Measurements from ENCODE around the gene ZBTB38. TPM values are rescaled to one million over a fixed set of nuclear protein-coding genes. Genes with fewer than 3 reads are reported as not detected.

Gene ZBTB38
- total RNA-seq, 1 experiment from 2014 or later, result 12.3 TPM

DNA sequence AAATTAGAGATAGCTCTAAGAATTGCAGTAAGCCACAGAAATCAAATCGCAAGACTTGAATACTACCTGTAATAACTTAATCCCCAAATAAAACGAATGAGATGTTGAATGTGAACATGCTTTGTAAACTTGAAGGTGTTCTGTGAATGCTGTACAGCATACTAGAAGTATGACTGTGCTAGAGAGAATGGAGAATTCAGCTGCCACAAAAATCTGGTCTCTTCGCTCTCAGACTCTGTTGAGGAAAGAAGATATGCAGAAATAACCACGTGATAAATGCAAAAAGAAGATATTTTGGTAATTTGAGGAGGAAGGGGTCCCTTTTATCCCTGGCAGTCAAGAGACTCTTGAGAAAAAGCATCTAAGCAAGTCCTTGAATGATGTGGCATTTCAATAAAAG lies 37.3 kb downstream of the ZBTB38 start:
- no peaks in the 10 kb centered on the region; the same call in 1 of the 2 replicates for H3K36me3 Mint-ChIP-seq
- ATAC-seq, result no peak
- H3K27ac Mint-ChIP-seq, result no peak overlapping the region
- TF ChIP-seq, protein P1, sequence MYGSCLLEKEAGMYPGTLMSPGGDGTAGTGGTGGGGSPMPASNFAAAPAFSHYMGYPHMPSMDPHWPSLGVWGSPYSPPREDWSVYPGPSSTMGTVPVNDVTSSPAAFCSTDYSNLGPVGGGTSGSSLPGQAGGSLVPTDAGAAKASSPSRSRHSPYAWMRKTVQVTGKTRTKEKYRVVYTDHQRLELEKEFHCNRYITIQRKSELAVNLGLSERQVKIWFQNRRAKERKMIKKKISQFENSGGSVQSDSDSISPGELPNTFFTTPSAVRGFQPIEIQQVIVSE (CRISPR knock-in tag; IDR thresholded peaks at IDR 0.05; ENCODE audit: borderline replicate concordance), result no peak
- no peak for TF ChIP-seq MYBL2 (CRISPR knock-in tag; IDR thresholded peaks at IDR 0.05)
- TF ChIP-seq ZNF232 (CRISPR knock-in tag; IDR thresholded peaks at IDR 0.05), result no peak
- no peak for TF ChIP-seq ATF1 (CRISPR knock-in tag; IDR thresholded peaks at IDR 0.05)
- no peak for TF ChIP-seq TEAD4 (CRISPR knock-in tag; IDR thresholded peaks at IDR 0.05)
- no peak for TF ChIP-seq RORB (CRISPR knock-in tag; IDR thresholded peaks at IDR 0.05)
- no peak for TF ChIP-seq CREB1 (CRISPR knock-in tag; IDR thresholded peaks at IDR 0.05)
- TF ChIP-seq, protein P2, sequence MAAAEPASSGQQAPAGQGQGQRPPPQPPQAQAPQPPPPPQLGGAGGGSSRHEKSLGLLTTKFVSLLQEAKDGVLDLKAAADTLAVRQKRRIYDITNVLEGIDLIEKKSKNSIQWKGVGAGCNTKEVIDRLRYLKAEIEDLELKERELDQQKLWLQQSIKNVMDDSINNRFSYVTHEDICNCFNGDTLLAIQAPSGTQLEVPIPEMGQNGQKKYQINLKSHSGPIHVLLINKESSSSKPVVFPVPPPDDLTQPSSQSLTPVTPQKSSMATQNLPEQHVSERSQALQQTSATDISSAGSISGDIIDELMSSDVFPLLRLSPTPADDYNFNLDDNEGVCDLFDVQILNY (CRISPR knock-in tag; IDR thresholded peaks at IDR 0.05), result no peak
- TF ChIP-seq TP53 (CRISPR knock-in tag; IDR thresholded peaks at IDR 0.05), result no peak
- TF ChIP-seq, protein P3, sequence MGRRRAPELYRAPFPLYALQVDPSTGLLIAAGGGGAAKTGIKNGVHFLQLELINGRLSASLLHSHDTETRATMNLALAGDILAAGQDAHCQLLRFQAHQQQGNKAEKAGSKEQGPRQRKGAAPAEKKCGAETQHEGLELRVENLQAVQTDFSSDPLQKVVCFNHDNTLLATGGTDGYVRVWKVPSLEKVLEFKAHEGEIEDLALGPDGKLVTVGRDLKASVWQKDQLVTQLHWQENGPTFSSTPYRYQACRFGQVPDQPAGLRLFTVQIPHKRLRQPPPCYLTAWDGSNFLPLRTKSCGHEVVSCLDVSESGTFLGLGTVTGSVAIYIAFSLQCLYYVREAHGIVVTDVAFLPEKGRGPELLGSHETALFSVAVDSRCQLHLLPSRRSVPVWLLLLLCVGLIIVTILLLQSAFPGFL (CRISPR knock-in tag; IDR thresholded peaks at IDR 0.05; ENCODE audit: borderline replicate concordance), result no peak
- TF ChIP-seq NR1H2 (CRISPR knock-in tag; IDR thresholded peaks at IDR 0.05), result no peak
- TF ChIP-seq HMGA2 (CRISPR knock-in tag; IDR thresholded peaks at IDR 0.05), result no peak
- CTCF ChIA-PET, result interaction anchor here (1.3 to 1.5 kb wide), 2 partner anchors 45 to 49 kb away, joined by 3 to 6 read pairs; no protein-coding TSS in a partner anchor
- no peak for DNase-seq (ENCODE audit: low spot score)
- H3K4me1 Mint-ChIP-seq, result peaks cover 25% of the 10 kb centered on the region
- no peaks in the 10 kb centered on the region for H3K9me3 Mint-ChIP-seq
- peaks cover 47% of the 10 kb centered on the region for H3K27me3 Mint-ChIP-seq (ENCODE audit: low read depth)
- POLR2A ChIA-PET, result no interaction called here
- no peak overlapping the region for H3K4me3 Mint-ChIP-seq

DNA sequence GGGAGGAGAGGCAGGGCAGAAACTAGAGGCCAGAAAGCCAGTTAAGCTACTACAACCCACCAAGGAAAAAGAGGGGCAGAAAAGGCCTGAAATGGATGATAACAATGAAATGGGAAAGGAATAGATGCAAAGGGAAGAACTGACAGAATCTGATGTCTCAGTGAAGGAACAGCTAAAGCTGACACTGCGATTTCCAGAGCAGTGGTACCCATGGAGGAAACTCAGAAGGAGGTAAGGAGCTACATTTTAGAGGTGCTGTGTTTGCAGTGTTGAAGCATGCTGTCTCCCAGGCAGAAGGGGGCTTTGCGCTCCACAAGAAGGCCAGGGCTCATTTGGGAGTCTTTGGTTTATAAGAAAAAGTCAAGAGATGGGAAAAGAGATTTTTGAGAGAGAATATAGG lies 38.0 kb downstream of the ZBTB38 start:
- DNase-seq (ENCODE audit: low spot score) (no peak), ATAC-seq (no peak)
- no peaks in the 10 kb centered on the region; the same call in 1 of the 2 replicates for H3K36me3 Mint-ChIP-seq
- H3K4me1 Mint-ChIP-seq, result peaks cover 20% of the 10 kb centered on the region
- H3K27me3 Mint-ChIP-seq (ENCODE audit: low read depth), result peaks cover 53% of the 10 kb centered on the region
- no peaks in the 10 kb centered on the region for H3K9me3 Mint-ChIP-seq
- no peak overlapping the region for H3K27ac Mint-ChIP-seq
- POLR2A ChIA-PET, result no interaction called here
- H3K4me3 Mint-ChIP-seq, result no peak overlapping the region
- CTCF ChIA-PET, result interaction anchor here (0.7 to 1.5 kb wide), 3 partner anchors 11 to 46 kb away, joined by 3 to 6 read pairs (median 3); no protein-coding TSS in a partner anchor
- no peak for TF ChIP-seq MYBL2 (CRISPR knock-in tag; IDR thresholded peaks at IDR 0.05)
- TF ChIP-seq FOXJ3 (CRISPR knock-in tag; IDR thresholded peaks at IDR 0.05; ENCODE audit: borderline replicate concordance), result no peak
- TF ChIP-seq IRF2 (CRISPR knock-in tag; IDR thresholded peaks at IDR 0.05; ENCODE audit: borderline replicate concordance, low read depth), result no peak
- no peak for TF ChIP-seq ZNF396 (CRISPR knock-in tag; IDR thresholded peaks at IDR 0.05; ENCODE audit: borderline replicate concordance)
- no peak for TF ChIP-seq SMAD3 (CRISPR knock-in tag; IDR thresholded peaks at IDR 0.05; ENCODE audit: borderline replicate concordance)
- TF ChIP-seq ZNF232 (CRISPR knock-in tag; IDR thresholded peaks at IDR 0.05), result no peak
- TF ChIP-seq ZNF138 (CRISPR knock-in tag; conservative IDR thresholded peaks at IDR 0.05), result no peak
- no peak for TF ChIP-seq NR3C1 (CRISPR knock-in tag; conservative IDR thresholded peaks at IDR 0.05; ENCODE audit: low read depth)
- TF ChIP-seq SOX15 (CRISPR knock-in tag; IDR thresholded peaks at IDR 0.05), result no peak
- TF ChIP-seq, protein P4, sequence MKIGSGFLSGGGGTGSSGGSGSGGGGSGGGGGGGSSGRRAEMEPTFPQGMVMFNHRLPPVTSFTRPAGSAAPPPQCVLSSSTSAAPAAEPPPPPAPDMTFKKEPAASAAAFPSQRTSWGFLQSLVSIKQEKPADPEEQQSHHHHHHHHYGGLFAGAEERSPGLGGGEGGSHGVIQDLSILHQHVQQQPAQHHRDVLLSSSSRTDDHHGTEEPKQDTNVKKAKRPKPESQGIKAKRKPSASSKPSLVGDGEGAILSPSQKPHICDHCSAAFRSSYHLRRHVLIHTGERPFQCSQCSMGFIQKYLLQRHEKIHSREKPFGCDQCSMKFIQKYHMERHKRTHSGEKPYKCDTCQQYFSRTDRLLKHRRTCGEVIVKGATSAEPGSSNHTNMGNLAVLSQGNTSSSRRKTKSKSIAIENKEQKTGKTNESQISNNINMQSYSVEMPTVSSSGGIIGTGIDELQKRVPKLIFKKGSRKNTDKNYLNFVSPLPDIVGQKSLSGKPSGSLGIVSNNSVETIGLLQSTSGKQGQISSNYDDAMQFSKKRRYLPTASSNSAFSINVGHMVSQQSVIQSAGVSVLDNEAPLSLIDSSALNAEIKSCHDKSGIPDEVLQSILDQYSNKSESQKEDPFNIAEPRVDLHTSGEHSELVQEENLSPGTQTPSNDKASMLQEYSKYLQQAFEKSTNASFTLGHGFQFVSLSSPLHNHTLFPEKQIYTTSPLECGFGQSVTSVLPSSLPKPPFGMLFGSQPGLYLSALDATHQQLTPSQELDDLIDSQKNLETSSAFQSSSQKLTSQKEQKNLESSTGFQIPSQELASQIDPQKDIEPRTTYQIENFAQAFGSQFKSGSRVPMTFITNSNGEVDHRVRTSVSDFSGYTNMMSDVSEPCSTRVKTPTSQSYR (CRISPR knock-in tag; IDR thresholded peaks at IDR 0.05), result no peak
- no peak for TF ChIP-seq ZNF263 (CRISPR knock-in tag; IDR thresholded peaks at IDR 0.05; ENCODE audit: low read depth)
- TF ChIP-seq JUN (CRISPR knock-in tag; IDR thresholded peaks at IDR 0.05), result no peak
- no peak for TF ChIP-seq RORB (CRISPR knock-in tag; IDR thresholded peaks at IDR 0.05)
- TF ChIP-seq NR1H2 (CRISPR knock-in tag; IDR thresholded peaks at IDR 0.05), result no peak
- TF ChIP-seq GTF2I (CRISPR knock-in tag; conservative IDR thresholded peaks at IDR 0.05), result no peak
- TF ChIP-seq, protein P5, sequence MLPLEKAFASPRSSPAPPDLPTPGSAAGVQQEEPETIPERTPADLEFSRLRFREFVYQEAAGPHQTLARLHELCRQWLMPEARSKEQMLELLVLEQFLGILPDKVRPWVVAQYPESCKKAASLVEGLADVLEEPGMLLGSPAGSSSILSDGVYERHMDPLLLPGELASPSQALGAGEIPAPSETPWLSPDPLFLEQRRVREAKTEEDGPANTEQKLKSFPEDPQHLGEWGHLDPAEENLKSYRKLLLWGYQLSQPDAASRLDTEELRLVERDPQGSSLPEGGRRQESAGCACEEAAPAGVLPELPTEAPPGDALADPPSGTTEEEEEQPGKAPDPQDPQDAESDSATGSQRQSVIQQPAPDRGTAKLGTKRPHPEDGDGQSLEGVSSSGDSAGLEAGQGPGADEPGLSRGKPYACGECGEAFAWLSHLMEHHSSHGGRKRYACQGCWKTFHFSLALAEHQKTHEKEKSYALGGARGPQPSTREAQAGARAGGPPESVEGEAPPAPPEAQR (CRISPR knock-in tag; IDR thresholded peaks at IDR 0.05), result no peak
- TF ChIP-seq, protein P6, sequence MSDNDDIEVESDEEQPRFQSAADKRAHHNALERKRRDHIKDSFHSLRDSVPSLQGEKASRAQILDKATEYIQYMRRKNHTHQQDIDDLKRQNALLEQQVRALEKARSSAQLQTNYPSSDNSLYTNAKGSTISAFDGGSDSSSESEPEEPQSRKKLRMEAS (CRISPR knock-in tag; IDR thresholded peaks at IDR 0.05), result no peak
- TF ChIP-seq, protein P7, sequence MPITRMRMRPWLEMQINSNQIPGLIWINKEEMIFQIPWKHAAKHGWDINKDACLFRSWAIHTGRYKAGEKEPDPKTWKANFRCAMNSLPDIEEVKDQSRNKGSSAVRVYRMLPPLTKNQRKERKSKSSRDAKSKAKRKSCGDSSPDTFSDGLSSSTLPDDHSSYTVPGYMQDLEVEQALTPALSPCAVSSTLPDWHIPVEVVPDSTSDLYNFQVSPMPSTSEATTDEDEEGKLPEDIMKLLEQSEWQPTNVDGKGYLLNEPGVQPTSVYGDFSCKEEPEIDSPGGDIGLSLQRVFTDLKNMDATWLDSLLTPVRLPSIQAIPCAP (CRISPR knock-in tag; IDR thresholded peaks at IDR 0.05), result no peak
- TF ChIP-seq ZNF317 (CRISPR knock-in tag; IDR thresholded peaks at IDR 0.05; ENCODE audit: borderline replicate concordance, low read depth), result no peak
- TF ChIP-seq NFATC4 (CRISPR knock-in tag; IDR thresholded peaks at IDR 0.05), result no peak
